ENCODE measurements around the gene RASGRF1.
"Not testable (repeated sequence)": the region's sequence is repeated elsewhere in the genome, so short reads cannot be mapped to it uniquely, and the experiment has no call there.

RASGRF1 gene

DNA sequence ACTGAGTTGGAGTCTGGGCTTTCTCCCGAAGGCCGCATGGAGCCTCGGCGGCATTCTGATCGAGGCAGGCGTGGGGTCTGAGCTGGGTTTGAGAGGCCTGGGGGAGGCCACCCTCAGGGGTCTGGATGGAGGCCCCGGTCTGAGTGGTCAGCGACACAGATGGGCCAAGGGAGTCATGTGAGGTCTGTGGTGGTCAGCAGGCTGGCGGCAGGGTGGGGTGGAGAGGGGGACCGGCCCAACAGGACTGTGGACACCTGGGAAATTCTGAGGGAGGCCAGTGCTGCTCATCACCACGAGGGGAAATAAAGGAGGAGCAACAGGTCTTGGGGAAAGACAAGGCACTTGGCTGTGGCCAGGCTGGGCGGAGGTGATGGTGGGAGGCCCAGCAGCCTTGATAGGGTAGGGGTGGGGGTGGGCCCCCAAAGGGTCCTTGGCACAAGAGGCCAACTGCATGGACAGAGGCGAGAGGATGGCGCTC is 161.9 kb downstream of the RASGRF1 start:
- no peak for DNase-seq

GRCh38 chr15:78928176-78928575 is 162.4 kb downstream of the RASGRF1 start:
- not testable (repeated sequence) for DNase-seq

DNA sequence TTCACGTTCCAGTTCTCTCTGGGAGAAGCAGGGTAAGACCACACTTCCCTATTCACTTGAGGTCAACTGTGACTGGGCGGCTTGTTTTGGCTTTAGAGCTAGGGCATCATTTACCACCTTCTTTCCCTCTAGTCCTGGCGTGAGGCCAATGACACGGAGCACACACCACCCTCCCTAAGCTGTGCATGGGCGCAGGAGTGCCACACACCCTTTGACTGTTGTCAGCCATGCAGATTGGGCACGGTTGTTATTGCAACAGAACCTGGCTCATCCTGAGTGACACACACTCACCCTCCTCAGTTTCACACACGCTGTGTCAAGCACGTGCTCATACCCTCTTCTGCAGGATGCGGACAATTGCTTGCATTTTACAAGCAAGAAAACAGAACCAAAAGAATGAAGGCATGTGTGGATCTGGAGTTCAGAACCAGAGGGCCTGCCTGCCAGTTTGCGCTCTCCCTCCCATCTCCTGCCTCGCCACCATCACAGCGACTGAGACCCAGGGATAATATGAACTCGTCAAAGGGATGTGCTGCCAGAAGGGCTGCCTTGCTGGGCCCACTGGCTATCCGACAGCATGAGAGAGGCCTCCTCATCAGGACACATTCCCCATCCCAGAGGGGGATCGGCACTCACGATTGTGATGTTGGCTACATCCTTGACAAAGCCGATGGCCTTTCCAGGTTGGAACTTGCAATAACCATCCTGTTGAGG is 163.3 kb downstream of the RASGRF1 start:
- no peak for DNase-seq

- no peak for DNase-seq
Measured at GRCh38 chr15:78925956-78926743, 164.4 kb downstream of the RASGRF1 start.

GRCh38 chr15:78925076-78925624 is 165.4 kb downstream of the RASGRF1 start:
- no peak for DNase-seq

DNA sequence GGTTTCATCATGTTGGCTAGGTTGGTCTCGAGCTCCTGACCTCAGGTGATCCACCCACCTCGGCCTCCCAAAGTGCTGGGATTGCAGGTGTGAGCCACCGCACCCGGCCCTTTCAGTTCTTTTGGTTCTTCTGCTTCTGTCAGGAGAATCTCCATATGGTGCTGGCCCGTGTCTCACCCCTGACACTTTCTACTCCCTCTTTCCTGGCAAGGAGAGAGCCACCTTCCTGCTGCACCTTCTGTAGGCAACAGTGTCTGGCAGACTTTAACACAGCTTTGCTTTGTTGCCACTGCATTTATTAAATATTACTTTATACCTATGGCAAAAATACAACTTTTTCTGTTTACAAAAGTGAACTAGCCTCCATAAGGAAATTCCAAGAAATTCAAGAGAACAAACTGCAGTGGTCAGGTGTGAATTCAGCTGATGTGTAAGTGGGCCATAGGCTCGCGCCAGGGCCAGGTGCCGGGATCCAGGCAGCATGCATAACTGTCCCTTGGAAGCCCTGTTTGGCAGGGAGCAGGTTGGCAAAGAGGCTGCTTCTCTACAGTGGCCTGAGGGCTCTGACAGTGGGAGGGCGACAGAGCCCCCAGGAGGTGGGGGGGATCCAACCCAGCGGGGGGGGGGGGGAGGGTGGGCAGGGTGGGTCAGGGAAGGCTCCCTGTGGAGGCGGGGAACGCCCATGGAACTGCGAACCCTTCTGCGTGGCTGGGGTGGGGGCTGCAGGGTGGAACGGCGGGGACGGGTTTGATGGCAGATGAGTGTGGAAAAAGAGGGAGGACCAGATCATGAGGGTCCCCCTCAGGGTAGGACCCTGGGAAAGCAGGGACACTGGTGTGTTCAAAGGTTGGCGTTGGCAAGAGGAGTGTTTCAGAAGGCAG is 166.9 kb downstream of the RASGRF1 start:
- DNase-seq = no peak

- DNase-seq = no peak
Measured at GRCh38 chr15:78923015-78923414, 167.6 kb downstream of the RASGRF1 start.

DNA sequence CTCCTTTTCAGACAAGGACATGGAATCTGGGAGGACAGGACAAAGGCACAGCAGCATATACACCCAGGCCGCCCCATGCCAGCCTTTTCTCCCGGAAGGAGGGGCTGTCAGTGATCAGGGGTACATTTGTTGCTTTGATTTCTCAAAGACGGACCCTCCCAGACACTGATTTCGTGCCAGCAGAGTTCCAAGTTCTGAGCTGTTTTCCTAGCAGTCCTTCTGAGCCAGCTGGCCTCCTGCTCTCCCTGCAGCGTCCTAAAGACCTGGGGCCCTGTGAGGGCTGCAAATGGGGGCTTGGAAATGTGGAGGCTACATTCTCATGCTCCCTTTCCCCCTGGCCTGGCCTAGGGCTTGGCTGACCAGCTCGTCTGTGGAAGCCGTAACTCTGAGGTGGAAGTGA is 168.1 kb downstream of the RASGRF1 start:
- no peak for DNase-seq

DNA sequence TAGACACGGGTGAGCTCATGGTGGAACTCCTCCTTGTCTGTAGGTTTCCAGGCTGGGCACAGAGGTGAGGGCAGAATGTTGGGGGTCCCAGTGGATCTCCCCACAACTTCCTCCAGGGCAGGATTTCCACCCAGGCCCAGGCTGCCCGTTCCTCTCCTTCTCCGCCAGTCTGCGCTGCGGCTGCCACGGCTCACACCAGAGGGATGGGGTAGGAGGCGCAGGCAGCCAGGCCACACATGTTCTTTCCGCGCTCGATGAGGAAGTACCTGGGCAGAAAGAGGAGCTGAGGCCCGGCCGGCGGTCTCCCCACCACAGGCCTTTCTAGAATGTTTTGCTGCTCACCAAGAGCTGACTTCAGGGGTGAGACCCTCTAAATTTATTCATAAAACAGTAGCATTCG is 168.6 kb downstream of the RASGRF1 start:
- DNase-seq = no peak

GRCh38 chr15:78921517-78921916 is 169.1 kb downstream of the RASGRF1 start:
- no peak for DNase-seq

DNA sequence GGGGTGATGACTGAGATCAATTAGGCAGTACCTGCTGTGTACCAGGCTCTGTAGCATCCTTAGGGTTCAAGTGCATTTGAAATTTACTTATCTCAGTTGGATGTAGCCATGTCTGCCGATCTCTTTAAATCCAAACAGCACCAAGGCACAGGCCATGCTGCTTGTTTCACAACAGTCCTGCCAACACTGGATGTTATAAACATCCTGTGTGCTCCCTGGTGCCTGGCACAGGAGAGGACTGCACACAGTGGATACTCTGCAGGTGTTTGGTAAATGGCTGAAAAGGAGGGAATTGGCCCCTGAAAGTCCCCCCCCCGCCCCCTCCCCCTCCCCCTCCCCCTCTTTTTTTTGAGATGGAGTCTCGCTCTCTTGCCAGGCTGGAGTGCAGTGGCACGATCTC is 172.7 kb downstream of the RASGRF1 start:
- DNase-seq = no peak

DNA sequence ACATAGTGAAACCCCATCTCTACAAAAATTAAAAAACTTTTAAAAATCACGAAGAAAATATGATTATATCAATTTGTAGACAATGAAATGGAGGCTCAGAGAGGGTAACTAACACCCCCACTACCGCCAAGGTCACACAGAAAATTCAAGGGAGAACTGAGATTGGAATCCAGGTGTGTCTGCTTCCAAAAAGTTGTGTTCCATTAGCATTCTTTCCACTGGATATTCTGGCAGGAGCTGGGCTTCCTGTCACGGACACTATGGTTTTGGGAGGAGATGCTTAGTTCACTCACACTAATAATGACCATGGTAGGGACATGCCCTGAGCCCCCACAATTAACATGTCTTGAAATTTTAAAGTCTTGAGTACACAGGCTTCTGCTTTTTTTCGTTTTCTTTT is 174.5 kb downstream of the RASGRF1 start:
- DNase-seq = no peak

GRCh38 chr15:78915341-78916087 is 175.1 kb downstream of the RASGRF1 start:
- no peak for DNase-seq

- no peak for DNase-seq
Measured at GRCh38 chr15:78914027-78914764, 176.4 kb downstream of the RASGRF1 start.

DNA sequence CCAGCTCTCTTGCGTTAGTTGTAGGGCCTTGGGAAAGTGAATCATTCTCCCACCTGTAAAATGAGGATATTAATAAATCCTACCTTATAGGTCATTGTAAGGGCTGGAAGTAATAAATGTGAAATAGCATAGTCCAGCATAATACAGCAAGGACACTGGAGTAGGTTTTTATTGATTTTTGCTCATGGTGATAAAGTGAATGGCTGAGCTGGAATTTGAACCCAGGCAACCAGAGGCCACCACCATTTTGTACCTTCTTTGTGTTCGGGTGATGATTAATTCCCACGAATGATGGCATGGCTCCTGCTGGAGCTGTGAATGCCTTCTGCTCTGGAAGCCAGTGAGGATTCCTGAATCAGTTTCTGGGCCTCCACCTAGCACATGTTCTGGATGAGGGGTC is 177.6 kb downstream of the RASGRF1 start:
- no peak for DNase-seq

DNA sequence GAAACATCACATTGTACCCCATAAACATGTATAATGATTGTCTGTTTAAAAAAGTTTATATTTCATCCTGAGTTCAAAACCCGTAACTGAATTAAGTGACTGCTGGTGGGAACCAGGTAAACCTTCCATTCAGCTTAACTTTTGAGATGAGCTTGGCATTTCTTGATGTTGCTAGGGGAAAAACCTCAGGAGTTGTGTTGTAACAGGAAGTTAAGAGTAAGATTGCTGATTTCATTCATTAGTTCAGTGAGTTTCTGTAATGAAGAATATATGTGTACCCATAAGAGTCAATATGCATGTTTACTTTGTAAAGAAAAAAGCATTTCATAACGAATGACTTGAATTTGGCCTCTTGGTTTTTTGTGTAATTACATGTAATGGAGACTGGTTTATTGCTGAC is 178.3 kb downstream of the RASGRF1 start:
- DNase-seq = no peak

DNA sequence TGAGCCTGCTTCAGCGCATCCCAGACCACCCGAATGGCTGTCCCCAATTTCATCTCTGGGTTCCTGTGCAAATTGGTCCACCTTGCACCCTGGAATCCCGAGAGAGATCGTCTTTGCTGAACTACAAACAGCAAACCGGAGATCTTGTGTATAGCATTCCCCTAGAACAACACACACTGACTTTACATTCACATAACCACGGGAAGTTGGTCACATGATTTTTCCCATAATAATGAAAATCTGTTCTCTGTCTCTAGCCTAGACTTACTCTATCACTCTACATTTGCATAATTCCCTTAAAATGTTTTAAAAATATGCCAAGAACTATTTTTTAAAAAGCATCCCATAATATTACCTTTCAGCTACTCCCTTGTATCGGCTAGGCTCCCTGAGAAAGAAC is 180.3 kb downstream of the RASGRF1 start:
- no peak for DNase-seq
